Measurements from ENCODE around the gene GLYR1.

- TF ChIP-seq CTCF (IDR thresholded peaks at IDR 0.05; ENCODE audit: poor library complexity, severe bottlenecking) (no peak), REST (IDR thresholded peaks at IDR 0.05; ENCODE audit: borderline replicate concordance) (no peak), POLR2AphosphoS5 (IDR thresholded peaks at IDR 0.05) (no peak), EP300 (conservative IDR thresholded peaks at IDR 0.05; ENCODE audit: poor library complexity, severe bottlenecking) (no peak), TAF1 (IDR thresholded peaks at IDR 0.05; ENCODE audit: low read depth) (no peak), SMC3 (conservative IDR thresholded peaks at IDR 0.05; ENCODE audit: poor library complexity) (no peak), EZH2 (IDR thresholded peaks at IDR 0.05; ENCODE audit: borderline replicate concordance, insufficient read depth, low read length, poor library complexity, severe bottlenecking) (no peak), RAD21 (conservative IDR thresholded peaks at IDR 0.05) (no peak)
Observed at GRCh38 chr16:4753227-4753626, 93.9 kb downstream of the GLYR1 start.

Measured in neural cell (in vitro differentiated cells).